Middle frontal gyrus (tissue), 1 donor: ENCODE data around the gene WNT4.
"Not testable (repeated sequence)": the region's sequence is repeated elsewhere in the genome, so short reads cannot be mapped to it uniquely, and the experiment has no call there.

Experiments
- DNase-seq: peaks from one replicate; pipeline ENCODE4 v3.0.0-alpha.2; 2015; ENCODE audit warnings: low spot score; ENCODE audit errors: extremely low spot score

WNT4 gene

GRCh38 chr1:22114083-22115012 lies 28.5 kb downstream of the WNT4 start:
- no peak for DNase-seq

DNA sequence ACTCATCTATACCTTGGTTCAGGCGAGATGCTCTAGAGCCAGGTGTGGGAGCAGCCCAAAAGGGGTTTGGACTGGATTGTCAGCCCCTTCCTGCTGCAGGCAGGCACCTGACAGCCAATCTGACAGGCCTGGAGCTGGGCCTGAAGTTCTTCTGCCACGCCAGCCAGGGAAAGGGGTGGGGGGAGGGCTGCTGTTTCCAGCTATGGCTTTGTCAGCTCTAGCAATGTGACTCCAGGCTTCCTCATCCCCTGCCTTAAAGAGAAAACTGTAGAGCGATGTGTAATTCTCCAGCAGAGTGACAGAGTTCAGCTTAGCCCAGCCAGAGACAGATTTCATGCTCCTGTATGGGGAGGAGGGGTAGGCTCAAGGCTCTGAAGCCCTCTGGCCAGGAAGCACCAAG lies 30.3 kb downstream of the WNT4 start:
- DNase-seq: no peak

DNA sequence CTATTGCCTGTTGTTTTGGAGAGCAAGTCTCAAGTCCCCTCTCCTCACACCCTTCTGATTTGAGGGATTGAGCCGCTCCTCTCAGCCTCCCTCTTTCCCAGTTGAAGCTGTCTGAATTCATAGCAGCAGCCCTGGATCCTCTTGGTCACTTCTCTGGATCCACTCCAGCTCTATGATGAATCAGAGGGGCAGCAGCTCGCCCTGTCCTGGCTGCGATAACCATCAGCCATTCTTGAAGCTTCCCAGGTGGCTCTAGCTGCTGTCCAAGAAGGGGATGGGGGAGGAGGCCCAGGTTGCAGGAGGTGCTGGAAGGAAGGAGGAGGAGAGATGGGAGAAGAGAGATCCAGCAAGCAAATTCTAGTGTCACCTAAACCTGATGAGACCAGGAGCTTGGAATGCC lies 31.3 kb downstream of the WNT4 start:
- no peak for DNase-seq

DNA sequence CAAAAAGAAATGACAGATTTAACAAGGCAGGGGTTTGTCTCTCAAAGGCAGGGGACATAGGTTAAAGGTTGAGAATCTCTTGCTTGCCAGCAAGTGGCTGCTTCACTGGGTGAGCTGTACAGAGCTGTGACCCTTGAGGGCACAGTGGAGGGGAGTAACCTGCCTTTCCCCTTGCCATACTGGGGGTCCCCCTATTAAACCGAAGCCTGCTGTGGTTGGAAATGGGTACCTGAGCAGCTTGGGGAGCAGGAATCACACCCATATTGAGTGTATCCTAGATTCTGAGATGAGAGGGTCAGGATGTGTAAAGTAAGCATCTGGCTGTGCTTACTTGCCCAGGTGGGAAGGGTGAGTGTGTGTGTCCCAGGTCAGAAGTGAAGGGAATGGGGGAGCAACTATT lies 31.8 kb downstream of the WNT4 start:
- no peak for DNase-seq

- DNase-seq: no peak
These were observed 32.9 kb downstream of the WNT4 start for GRCh38 chr1:22110016-22110415.

DNA sequence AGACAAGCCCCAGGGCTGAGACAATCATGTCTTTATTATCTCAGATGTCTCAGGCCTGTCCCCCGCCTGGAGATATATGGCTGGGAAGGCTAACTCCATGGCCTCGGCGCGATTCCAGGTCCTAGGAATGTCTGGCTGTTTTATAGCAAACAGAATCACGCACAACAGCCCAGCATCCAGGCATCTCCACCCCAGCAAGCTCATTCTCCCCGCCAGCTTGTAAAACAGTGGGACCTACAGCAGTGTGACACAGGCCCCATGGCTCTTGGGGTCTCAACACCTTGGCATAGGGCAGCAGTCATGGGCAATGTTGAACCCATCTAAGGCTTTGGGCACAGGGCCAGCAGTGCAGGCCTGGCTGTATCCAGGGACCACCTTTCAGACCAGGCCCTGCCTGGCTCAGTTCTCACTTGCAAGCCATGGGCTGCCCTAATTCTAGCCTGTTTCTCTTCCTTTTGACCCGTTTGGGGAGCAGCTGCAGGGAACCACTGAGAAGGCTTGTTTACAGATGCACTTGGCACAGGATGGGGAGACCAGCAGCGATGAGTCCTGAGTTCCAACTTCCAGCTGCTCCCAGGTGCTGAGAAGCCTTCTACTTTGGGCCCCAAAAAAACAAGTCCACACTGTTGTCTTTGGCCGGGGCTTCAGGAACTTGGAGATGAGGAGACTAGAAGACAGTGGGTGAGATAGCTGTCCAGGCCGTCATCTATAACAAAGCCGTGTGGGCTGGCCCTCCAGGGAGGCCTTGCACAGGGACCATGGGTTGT lies 34.4 kb downstream of the WNT4 start:
- DNase-seq: no peak

DNA sequence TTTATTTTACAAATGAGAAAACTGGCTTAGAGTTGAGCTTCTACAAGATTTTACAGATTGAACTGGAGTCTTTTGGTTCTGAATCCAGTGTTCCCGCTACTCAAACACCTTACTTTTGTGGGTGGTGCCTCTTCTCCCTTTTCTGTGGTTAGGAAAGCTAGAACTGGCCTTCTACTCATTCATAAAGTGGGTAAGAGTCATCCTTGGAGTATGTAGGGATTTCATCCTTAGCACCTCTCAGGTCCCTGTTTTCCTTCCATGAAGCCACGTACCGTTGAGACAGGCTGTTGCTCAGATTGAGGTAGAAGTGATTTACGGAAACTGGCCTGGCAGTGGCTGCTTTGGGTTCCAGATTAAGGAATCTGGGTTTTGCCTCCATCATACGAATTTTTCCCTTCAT lies 35.8 kb downstream of the WNT4 start:
- DNase-seq: no peak

- peak; percentile 28 for DNase-seq
These were observed 37.2 kb downstream of the WNT4 start for GRCh38 chr1:22105611-22106207.

DNA sequence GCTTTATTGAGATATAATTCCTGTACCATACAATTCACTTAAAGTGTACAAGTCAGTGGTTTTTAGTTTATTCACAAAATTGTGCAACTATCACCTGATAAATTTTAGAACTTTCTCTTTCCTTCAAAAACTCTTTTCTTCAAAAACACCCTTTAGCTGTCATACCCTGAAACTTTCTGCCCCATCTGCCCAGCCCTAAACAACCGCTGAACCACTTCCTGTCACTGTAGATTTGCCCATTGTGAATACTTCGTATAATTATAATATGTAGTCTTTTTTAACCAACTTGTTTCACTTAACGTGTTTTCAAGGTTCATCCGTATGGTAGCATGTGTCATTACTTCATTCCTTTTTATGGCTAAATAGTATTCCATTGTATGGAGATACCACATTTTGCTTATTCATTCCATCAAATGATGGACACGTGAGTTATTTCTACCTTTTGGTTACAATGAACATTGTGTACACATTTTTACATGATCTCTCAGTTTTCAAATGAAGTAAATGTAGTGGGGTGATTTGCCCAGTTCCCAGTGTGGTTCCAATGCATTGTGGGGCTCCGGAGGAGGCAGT lies 37.9 kb downstream of the WNT4 start:
- no peak for DNase-seq

DNA sequence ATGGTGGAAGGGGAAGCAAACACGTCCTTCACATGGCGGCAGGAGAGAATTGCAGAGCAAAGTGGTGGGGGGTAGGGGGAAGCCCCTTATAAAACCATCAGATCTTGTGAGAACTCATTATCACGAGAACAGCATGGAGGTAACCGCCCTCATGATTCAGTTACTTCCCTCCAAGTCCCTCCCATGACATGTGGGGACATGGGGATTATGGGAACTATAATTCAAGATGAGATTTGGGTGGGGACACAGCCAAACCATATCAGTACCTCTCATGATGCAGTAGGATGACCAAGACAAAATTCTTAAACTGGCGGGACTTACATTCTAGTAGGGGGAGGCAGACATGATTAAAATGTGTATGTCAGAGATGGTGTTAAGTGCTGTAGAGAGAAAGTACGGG lies 38.8 kb downstream of the WNT4 start:
- no peak for DNase-seq

- no peak for DNase-seq
These were observed 40.2 kb downstream of the WNT4 start for GRCh38 chr1:22102746-22103145.

DNA sequence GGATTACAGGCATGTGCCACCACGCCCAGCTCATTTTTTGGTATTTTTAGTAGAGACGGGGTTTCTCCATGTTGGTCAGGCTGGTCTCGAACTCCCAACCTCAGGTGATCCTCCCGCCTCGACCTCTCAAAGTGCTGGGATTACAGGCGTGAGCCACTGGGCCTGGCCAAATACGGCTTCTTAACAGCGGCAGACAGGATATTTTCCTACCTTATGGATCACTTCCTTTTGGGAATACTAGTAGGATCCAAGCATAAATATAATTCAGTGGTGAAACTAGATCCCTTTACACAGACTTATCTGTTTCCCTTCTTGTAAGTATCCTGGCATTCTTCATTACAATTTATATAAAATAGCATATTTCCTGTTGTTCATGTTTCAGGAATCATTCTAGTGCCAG lies 40.9 kb downstream of the WNT4 start:
- no peak for DNase-seq

DNA sequence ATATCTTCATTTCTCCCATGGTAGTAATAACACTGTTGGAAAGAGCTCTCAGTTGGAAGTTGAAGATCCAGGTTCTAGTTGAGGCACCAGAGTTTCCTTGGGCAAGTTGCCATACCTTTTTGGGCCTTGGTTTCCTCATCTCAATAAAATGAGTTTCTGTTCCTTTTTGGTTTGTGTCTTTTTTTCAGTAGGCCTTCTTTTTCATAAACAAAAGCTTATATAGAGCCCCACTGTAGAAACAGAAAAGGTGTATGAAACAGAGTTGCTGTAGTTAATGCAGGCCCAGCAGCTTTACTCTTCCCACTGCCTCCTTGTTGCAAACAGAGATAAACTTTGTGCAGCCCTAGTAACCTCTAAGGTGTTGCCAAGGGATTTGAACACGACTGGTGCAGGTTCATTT lies 41.7 kb downstream of the WNT4 start:
- DNase-seq: no peak

DNA sequence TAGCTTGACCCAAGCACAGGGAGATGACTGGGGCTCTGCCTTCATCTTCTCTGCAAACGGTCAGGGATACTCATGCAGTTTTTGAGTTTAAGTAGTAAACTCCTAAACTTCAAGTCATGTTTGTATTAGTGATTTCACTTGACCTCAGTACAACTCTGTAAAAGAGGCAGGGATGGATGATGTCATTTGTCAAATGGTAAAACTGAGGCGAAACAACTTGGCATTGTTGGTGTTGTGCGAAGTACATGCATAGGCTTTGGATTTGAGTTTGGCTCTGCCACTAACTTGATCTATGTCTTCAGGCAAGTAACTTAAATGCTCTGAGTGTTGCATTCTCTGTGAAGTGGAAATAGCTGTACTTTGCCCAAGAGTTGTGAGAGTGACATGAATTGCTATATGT lies 42.7 kb downstream of the WNT4 start:
- DNase-seq: no peak

- DNase-seq: no peak
These were observed 44.1 kb downstream of the WNT4 start for GRCh38 chr1:22098752-22099151.

DNA sequence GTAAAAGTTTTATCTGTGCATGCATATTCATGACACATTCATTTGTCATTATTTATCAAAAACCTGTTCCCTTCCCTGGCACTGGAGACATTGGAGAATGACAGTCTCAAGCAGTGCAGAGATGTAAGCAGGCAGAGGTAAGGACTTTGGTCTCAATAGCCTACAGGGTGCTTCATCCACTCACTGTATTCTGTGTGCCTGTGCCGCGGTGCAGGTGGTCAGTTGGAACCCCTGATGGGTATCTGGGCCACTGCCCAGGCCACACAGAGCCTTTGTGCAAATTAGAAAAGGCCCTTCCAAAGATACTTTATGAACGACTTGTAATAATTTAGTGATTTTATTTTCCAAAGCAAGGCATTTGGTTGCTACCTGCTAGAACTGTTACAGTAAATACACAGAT lies 46.4 kb downstream of the WNT4 start:
- no peak for DNase-seq

GRCh38 chr1:22096036-22096435 lies 46.9 kb downstream of the WNT4 start:
- DNase-seq: no peak

- DNase-seq: no peak
These were observed 49.4 kb downstream of the WNT4 start for GRCh38 chr1:22093513-22093912.

- not testable (repeated sequence) for DNase-seq
These were observed 50.7 kb downstream of the WNT4 start for GRCh38 chr1:22092026-22092768.

- no peak for DNase-seq
These were observed 52.0 kb downstream of the WNT4 start for GRCh38 chr1:22090867-22091266.

GRCh38 chr1:22089787-22090186 lies 53.1 kb downstream of the WNT4 start:
- DNase-seq: no peak
